NCI-H2029 (cell line): ENCODE measurements around the gene ZBTB40.
A peak's percentile ranks its signal among the peaks of the same experiment; 100 is the strongest.

Experiments
- DNase-seq: peaks from one replicate; lab custom pipeline; 2025; lab: John Stamatoyannopoulos, UW

The ZBTB40 gene

GRCh38 chr1:22451702-22452480 lies at the start of gene ZBTB40:
ZBTB40 (plus strand) TSS chr1:22451851; CDS start chr1:22489949, 38,098 bp downstream.
- peak; percentile 97 for DNase-seq

DNA sequence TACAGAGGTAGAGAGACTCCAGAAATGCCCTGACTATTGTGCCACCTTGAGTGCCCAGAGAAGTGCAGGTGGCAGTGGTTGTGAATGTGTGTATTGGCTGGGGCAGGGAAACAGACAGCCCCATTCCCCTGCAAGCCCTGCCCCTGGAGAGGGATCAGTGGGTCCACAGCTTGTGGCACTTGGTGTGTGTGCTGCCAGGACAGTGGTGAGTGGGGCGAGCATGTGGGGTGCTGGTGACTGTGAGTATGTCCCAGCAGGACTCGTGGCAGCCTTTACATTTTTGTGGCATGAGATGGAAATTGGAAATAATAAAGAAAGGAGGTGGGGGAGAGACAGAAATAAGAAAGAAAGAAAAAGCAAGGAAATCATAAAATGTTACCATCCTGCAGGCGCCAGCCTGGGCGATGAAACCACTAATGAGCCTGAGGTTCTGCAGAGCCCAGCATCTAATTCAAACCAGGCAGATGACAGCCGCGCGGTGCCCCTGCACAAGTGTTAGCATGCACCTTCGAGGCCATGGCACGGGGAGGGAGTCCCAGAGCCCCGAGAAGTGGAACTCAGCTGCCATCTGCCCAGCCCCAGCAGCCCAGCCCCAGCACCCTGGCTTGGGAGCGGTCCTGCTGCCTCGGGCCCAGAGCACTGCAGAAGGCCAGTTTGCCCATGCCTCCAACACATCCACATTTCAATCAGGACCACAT lies 49.1 kb upstream of the ZBTB40 start:
- no peak for DNase-seq

GRCh38 chr1:22404486-22404885 lies 47.2 kb upstream of the ZBTB40 start:
- DNase-seq, result no peak

- no peak for DNase-seq
Observed at GRCh38 chr1:22406722-22407495, 44.7 kb upstream of the ZBTB40 start.

DNA sequence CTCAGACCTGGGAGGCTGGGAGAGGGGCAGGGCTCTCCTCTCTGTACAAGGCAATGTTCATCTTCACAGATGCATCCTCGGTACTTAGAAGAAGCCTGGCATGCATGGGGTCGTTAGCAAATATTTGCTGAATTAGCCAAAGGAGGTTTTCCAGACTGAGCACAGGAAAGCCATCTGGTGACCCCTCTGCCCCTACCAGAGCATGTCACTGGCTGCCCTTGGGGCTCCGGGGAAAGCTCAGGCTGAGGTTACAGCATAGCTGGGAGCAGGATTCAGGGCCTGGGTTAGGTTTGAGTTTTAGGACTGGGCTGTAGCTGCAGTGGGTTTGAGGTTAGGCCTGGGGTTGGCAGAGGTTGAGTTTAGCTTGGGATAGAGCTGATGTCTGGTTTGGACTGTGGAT lies 43.4 kb upstream of the ZBTB40 start:
- DNase-seq, result no peak

DNA sequence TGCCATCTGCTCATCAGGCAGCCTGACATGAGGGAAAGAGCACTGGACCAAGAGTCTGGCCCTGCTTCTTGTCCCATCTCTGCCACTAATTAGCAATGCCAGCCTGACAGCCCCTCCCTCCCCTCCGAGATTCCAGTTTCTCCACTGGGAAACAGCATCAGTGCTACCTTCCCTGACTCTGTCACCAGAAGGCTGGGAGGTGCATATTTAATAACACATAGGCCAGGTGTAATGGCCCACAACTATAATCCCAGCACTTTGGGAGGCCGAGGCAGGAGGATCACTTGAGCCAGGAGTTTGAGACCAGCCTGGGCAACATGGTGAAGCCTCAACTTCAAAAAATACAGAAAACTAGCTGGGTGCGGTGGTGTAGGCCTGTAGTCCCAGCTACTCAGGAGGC lies 41.2 kb upstream of the ZBTB40 start:
- no peak for DNase-seq

- no peak for DNase-seq
Observed at GRCh38 chr1:22410928-22411495, 40.6 kb upstream of the ZBTB40 start.

GRCh38 chr1:22411589-22411988 lies 40.1 kb upstream of the ZBTB40 start:
- DNase-seq, result no peak

- DNase-seq, result no peak
Observed at GRCh38 chr1:22412932-22413727, 38.5 kb upstream of the ZBTB40 start.

DNA sequence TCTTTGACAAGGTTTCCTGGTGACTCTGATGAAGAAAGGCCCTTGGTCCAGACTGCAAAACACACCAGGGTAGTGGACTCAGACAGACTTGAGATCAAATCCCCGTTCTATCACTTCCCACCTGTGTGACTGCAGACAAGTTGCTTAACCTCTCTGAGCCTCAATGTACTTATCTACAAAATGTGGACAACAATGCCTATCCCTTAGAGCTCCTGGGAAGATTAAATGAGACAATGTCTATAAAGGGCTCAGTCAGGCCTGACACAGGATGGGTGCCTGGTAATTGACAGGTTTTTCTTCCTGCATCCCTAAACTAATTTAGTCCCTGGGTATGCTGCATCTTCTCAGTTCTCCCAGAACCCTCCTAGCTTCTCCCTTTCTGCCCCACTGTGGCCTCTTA lies 37.9 kb upstream of the ZBTB40 start:
- DNase-seq, result no peak

- DNase-seq, result peak; percentile 93
Observed at GRCh38 chr1:22414244-22414751, 37.4 kb upstream of the ZBTB40 start.

- no peak for DNase-seq
Observed at GRCh38 chr1:22415489-22415888, 36.2 kb upstream of the ZBTB40 start.

DNA sequence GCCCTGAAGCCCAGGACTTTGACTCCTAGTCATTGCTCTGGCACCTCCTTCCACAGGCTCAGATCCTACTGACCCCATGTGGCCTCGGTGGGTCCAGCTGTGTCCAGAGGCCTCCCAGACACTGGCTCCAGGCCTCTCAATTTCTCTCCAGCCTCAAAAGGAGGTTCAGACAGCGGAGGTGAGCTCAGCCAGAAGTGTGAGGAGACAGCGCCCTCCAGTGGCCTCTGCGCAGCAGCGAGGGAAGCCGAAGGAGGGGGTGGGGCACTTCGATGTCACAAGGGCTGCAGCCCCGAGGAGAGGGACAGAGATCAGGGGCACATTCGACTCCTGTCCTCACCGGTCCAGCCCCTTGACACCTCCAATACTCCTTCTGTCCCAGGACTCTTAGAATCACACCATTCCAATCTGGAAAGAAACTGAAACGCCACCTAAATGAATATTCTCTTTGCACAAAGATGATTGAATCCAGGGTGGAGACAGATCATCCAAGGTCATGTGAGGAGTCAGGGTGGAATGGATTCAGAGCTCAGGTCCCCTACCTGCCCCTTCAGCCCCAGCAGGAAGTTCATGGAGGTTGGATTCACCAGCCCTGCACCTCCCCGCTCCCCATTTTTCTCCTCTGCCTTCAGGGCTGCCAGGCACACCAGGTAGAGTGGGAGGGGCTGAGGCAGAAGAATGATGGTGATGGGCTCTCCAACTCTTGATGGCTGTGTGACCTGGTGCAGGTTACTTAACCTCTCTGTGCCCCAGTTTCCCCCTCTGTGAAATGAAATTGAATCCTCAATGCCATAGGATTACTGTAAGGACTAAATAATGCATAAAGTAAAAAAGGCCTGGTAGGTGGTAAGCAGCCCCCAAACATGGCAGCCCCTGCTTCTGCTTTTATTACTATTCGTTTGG lies 34.8 kb upstream of the ZBTB40 start:
- peak; percentile 76 for DNase-seq

DNA sequence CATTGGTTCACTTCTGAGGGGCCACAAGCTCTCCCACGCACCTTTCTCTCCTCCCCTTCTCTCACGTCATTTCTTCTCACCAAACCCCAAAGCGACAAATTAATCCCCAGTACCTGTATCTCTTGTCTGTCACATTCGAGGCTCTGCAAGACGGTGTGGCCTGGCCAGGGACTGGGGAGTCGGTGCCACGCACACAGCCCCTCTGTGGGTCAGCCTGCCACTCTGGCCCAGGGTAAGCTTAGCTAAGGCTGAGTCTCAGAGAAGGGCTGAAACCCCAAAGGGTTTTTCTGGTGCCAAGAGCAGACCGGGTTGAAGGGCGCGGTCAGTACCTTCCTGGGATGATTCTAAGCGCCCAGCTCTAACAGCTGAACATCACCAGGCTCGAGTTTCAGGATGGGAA lies 34.2 kb upstream of the ZBTB40 start:
- no peak for DNase-seq

DNA sequence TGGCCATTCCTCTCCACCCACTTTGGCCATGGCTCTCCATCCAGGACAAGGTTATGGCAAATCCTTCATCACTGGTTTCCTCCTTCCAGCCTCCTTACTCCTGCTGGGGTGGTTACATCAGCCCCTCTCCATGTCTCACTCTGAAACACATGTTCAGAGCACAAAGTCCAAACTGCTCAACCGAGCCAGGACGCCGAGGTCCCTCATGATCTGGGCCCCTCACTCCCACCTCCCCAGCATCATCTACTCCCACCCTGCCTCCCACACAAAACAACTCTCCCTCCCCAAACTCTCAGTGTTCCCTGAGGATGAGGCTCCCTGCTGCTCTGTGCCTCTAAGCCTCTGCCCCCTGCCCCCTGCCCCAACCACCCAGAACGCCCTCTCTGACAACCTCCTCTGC lies 33.3 kb upstream of the ZBTB40 start:
- no peak for DNase-seq

DNA sequence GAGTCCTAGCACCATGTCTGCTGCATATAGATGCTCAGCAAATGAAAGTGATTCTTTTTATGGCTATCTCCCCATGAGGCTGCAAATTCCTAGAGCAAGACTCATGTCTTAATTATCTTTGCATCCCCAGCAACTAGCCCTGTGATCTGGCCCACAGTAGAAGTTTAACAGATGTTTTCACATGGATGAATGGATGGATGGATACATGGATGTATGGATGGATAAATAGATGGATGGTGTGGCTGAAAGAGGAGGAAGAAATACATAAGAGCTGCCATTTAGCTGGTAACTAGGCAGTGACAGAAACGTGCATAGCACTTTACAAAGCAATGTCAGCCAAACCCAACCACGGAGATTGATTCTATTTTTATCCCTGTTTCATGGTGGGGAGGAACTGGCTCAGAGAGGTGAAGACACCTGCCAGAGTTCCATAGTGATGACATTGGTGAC lies 32.7 kb upstream of the ZBTB40 start:
- DNase-seq, result no peak

- DNase-seq, result peak; percentile 61
Observed at GRCh38 chr1:22420455-22421053, 31.1 kb upstream of the ZBTB40 start.

DNA sequence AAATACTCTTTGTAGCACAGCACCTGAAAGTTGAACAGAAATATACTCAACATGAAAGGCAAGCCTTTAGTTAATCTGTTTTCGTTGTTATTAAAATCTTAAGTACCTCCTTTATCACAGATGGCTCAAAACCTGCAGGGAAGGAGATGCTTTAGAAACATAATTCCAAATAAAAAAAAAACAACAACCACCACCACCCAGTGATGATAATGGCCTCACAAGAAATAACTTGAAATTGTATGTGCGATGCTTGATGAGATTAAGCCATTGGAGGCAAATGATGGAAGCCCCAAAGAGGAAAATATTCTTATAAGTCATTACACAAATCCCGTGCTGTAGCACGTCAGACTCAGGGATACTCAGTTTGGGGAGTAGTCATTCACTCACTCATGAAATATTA lies 24.9 kb upstream of the ZBTB40 start:
- DNase-seq, result no peak

- DNase-seq, result peak; percentile 51
Observed at GRCh38 chr1:22428672-22429071, 23.0 kb upstream of the ZBTB40 start.

- no peak for DNase-seq
Observed at GRCh38 chr1:22431965-22432364, 19.7 kb upstream of the ZBTB40 start.
